Endodermal cell (in vitro differentiated cells): ENCODE data around the gene SYT17. TPM values are rescaled to one million over a fixed set of nuclear protein-coding genes. Genes with fewer than 3 reads are reported as not detected.

Source experiments
- DNase-seq: peaks from one replicate; pipeline ENCODE4 v3.0.0-alpha.2; 2017
- H3K27ac ChIP-seq: 2 replicates; pipeline ENCODE4 v1.5.1; 2013; ENCODE audit warnings: mild to moderate bottlenecking, low read depth, low read length, moderate library complexity
- H3K27me3 ChIP-seq: 2 replicates; pipeline ENCODE4 v1.6.1; 2013; ENCODE audit warnings: mild to moderate bottlenecking, low read length, moderate library complexity; ENCODE audit not compliant: insufficient read depth, control insufficient read depth, poor library complexity, severe bottlenecking
- H3K36me3 ChIP-seq: 2 replicates; pipeline ENCODE4 v1.7.0; 2013; ENCODE audit warnings: mild to moderate bottlenecking, low read length, moderate library complexity; ENCODE audit not compliant: control insufficient read depth, insufficient read depth
- H3K4me1 ChIP-seq: one replicate; pipeline ENCODE4 v1.7.0; 2013; ENCODE audit warnings: low read length; ENCODE audit not compliant: control insufficient read depth, insufficient read depth
- H3K4me3 ChIP-seq: 2 replicates; pipeline ENCODE4 v1.5.1; 2013; ENCODE audit warnings: mild to moderate bottlenecking, low read length, moderate library complexity
- H3K9ac ChIP-seq: 2 replicates; pipeline ENCODE4 v1.6.1; 2013; ENCODE audit warnings: mild to moderate bottlenecking, low read length, moderate library complexity; ENCODE audit not compliant: poor library complexity, severe bottlenecking; ENCODE audit errors: extremely low read depth
- H3K9me3 ChIP-seq: 2 replicates; pipeline ENCODE4 v1.6.1; 2013; ENCODE audit warnings: mild to moderate bottlenecking, low read length, moderate library complexity; ENCODE audit not compliant: control insufficient read depth
- H3K27ac Mint-ChIP-seq: 2 replicates; pipeline ENCODE4 v1.8.0; 2020; ENCODE audit warnings: mixed read lengths
- H3K27me3 Mint-ChIP-seq: 2 replicates; pipeline ENCODE4 v1.8.0; 2021; ENCODE audit warnings: mild to moderate bottlenecking, mixed read lengths; ENCODE audit not compliant: insufficient read depth
- H3K36me3 Mint-ChIP-seq: 2 replicates; pipeline ENCODE4 v1.8.0; 2020; ENCODE audit warnings: low read depth, mixed read lengths
- H3K4me1 Mint-ChIP-seq: 2 replicates; pipeline ENCODE4 v1.8.0; 2020; ENCODE audit warnings: mixed read lengths
- H3K4me3 Mint-ChIP-seq: 2 replicates; pipeline ENCODE4 v1.8.0; 2020; ENCODE audit warnings: mild to moderate bottlenecking, moderate library complexity, mixed read lengths
- H3K9me3 Mint-ChIP-seq: 2 replicates; pipeline ENCODE4 v1.8.0; 2020; ENCODE audit warnings: mild to moderate bottlenecking, mixed read lengths
- CTCF ChIP-seq: fragments of 200-600 bp; sonication (generic); conservative IDR thresholded peaks from 2 replicates; pipeline ENCODE4 v1.5.0; 2021; ENCODE audit warnings: antibody characterized with exemption, mild to moderate bottlenecking
- WGBS, 2 experiments: methylation state at CpG; one replicate each; pipeline versions ENCODE4 v1.1.5 to v1.1.7; 2013; ENCODE audit warnings: missing lambda C conversion rate in 2 of 2, mixed read lengths in 1 of 2; ENCODE audit not compliant: insufficient coverage in 1 of 2, insufficient read length in 1 of 2; 5-methylcytosine and 5-hydroxymethylcytosine counted together
- total RNA-seq, 2 donors: library from RNA; stranded (reverse); fragmentation: NEBNext Ultra II Directional in 1 of 2; extraction: Animal tissue kit (Norgen Biotek cat#: 25700) in 1 of 2; gene quantifications; 2 replicates in 1 of 2; 3 replicates in 1 of 2; pipeline ENCODE4 v1.2.1, GENCODE V29; 2021

Gene SYT17
- total RNA-seq, 2 donors from 2014 or later = 11.2 to 11.5 TPM

- H3K36me3 Mint-ChIP-seq = no peaks in the 10 kb centered on the region
- no peak overlapping the region for H3K4me3 Mint-ChIP-seq
- 44 to 47% methylated on average over 4 to 7 of the region's 7 CpGs for whole genome bisulfite sequencing, 2 experiments
- H3K4me1 Mint-ChIP-seq = peaks cover 28% of the 10 kb centered on the region
- no peaks in the 10 kb centered on the region for H3K36me3 ChIP-seq
- no peak overlapping the region for H3K27ac Mint-ChIP-seq
- TF ChIP-seq CTCF = no peak
- H3K27me3 Mint-ChIP-seq = no peaks in the 10 kb centered on the region
- H3K9me3 ChIP-seq = no peaks in the 10 kb centered on the region
- no peaks in the 10 kb centered on the region for H3K27me3 ChIP-seq
- peak; percentile 72 for DNase-seq
- H3K4me1 ChIP-seq = peaks cover 13% of the 10 kb centered on the region
- no peak overlapping the region for H3K9ac ChIP-seq
- peak overlapping the region; percentile 2 for H3K4me3 ChIP-seq
- H3K27ac ChIP-seq = no peak overlapping the region
- no peaks in the 10 kb centered on the region for H3K9me3 Mint-ChIP-seq
Measured at GRCh38 chr16:19135896-19136438, 32.1 kb upstream of the SYT17 start.

- no peak for TF ChIP-seq CTCF
- no peaks in the 10 kb centered on the region for H3K27me3 Mint-ChIP-seq
- no peaks in the 10 kb centered on the region for H3K9me3 Mint-ChIP-seq
- Histone ChIP-seq H3K9me3 (no peaks in the 10 kb centered on the region), H3K27ac (no peak overlapping the region), H3K36me3 (no peaks in the 10 kb centered on the region), H3K27me3 (no peaks in the 10 kb centered on the region), H3K4me1 (peaks cover 10% of the 10 kb centered on the region), H3K9ac (no peak overlapping the region), H3K4me3 (peak overlapping the region; percentile 2)
- no peak overlapping the region for H3K4me3 Mint-ChIP-seq
- no peak for DNase-seq
- 74 to 81% methylated on average over 8 to 9 of the region's 10 CpGs for WGBS, 2 experiments
- H3K36me3 Mint-ChIP-seq = no peaks in the 10 kb centered on the region
- peaks cover 22% of the 10 kb centered on the region for H3K4me1 Mint-ChIP-seq
- H3K27ac Mint-ChIP-seq = no peak overlapping the region
Measured at GRCh38 chr16:19136549-19137196, 31.4 kb upstream of the SYT17 start.

GRCh38 chr16:19137201-19138128 is 30.6 kb upstream of the SYT17 start:
- Histone ChIP-seq H3K27ac (peak overlapping the region; percentile 4), H3K9ac (no peak overlapping the region), H3K9me3 (no peaks in the 10 kb centered on the region), H3K4me1 (peaks cover 10% of the 10 kb centered on the region), H3K36me3 (no peaks in the 10 kb centered on the region), H3K4me3 (no peak overlapping the region), H3K27me3 (no peaks in the 10 kb centered on the region)
- no peak for TF ChIP-seq CTCF
- Mint-ChIP-seq H3K9me3 (no peaks in the 10 kb centered on the region), H3K36me3 (no peaks in the 10 kb centered on the region), H3K4me3 (no peak overlapping the region), H3K27me3 (no peaks in the 10 kb centered on the region), H3K27ac (no peak overlapping the region), H3K4me1 (peaks cover 22% of the 10 kb centered on the region)
- DNase-seq = no peak
- WGBS, 2 experiments = 81 to 100% methylated on average over 2 to 5 of the region's 6 CpGs
